Neural cell (in vitro differentiated cells): ENCODE data around the gene CCDC47. TPM values are rescaled to one million over a fixed set of nuclear protein-coding genes. Genes with fewer than 3 reads are reported as not detected.

ENCODE experiments used
- H2AFZ ChIP-seq: fragments of 200-600, 300-800 bp; sonication (generic), shearing (Covaris generic); 2 replicates; pipeline ENCODE4 v1.6.0; 2014; ENCODE audit warnings: low read depth, mild to moderate bottlenecking, antibody characterized with exemption, low read length, moderate library complexity
- H3F3A ChIP-seq: fragments of 200-600 bp; shearing (Covaris generic); 2 replicates; pipeline ENCODE4 v1.6.1; 2016; ENCODE audit warnings: mild to moderate bottlenecking, moderate library complexity, mixed read lengths, antibody characterized with exemption, low read length; ENCODE audit not compliant: insufficient read depth, poor library complexity, severe bottlenecking
- H3K27ac ChIP-seq: fragments of 200-600, 300-800 bp; sonication (generic), shearing (Covaris generic); 2 replicates; pipeline ENCODE4 v1.5.1; 2014; ENCODE audit warnings: mild to moderate bottlenecking, low read length, moderate library complexity
- H3K27me3 ChIP-seq: fragments of 300-800, 200-600 bp; sonication (generic), shearing (Covaris generic); 2 replicates; pipeline ENCODE4 v1.6.0; 2014; ENCODE audit warnings: mild to moderate bottlenecking, low read depth, low read length, moderate library complexity; ENCODE audit not compliant: insufficient read depth
- H3K36me3 ChIP-seq: fragments of 300-800, 200-600 bp; sonication (generic), shearing (Covaris generic); 2 replicates; pipeline ENCODE4 v1.5.1; 2014; ENCODE audit warnings: mild to moderate bottlenecking, antibody characterized with exemption, low read length, moderate library complexity; ENCODE audit not compliant: insufficient read depth
- H3K4me2 ChIP-seq: fragments of 300-800, 200-600 bp; sonication (generic), shearing (Covaris generic); 2 replicates; pipeline ENCODE4 v1.6.0; 2014; ENCODE audit warnings: mild to moderate bottlenecking, low read length
- H3K4me3 ChIP-seq: fragments of 300-800, 200-600 bp; sonication (generic), shearing (Covaris generic); 2 replicates; pipeline ENCODE4 v1.5.1; 2014; ENCODE audit warnings: mild to moderate bottlenecking, low read length, moderate library complexity
- H3K79me2 ChIP-seq: fragments of 200-600 bp; shearing (Covaris generic); replicated peaks from 2 replicates; pipeline ENCODE4 v1.6.0; 2014; ENCODE audit warnings: mild to moderate bottlenecking, low read length, moderate library complexity; ENCODE audit not compliant: insufficient read depth
- H3K9ac ChIP-seq: fragments of 300-800, 200-600 bp; sonication (generic), shearing (Covaris generic); 2 replicates; pipeline ENCODE4 v1.6.1; 2016; ENCODE audit warnings: mild to moderate bottlenecking, low read length, mixed read lengths
- H3K9me2 ChIP-seq: fragments of 200-600 bp; shearing (Covaris generic); 2 replicates; pipeline ENCODE4 v1.6.1; 2016; ENCODE audit warnings: mild to moderate bottlenecking, low read length, mixed read lengths; ENCODE audit not compliant: insufficient read depth
- H3K9me3 ChIP-seq: fragments of 200-600, 300-800 bp; sonication (generic), shearing (Covaris generic); 2 replicates; pipeline ENCODE4 v1.6.1; 2016; ENCODE audit warnings: mild to moderate bottlenecking, mixed run types, low read length, moderate library complexity, mixed read lengths
- H4K20me1 ChIP-seq: fragments of 200-600 bp; shearing (Covaris generic); 2 replicates; pipeline ENCODE4 v1.6.1; 2016; ENCODE audit warnings: mild to moderate bottlenecking, mixed run types; ENCODE audit not compliant: insufficient read depth
- EP300 ChIP-seq: fragments of 450-650 bp; conservative IDR thresholded peaks from 2 replicates; pipeline ENCODE4 v1.6.1; 2014; ENCODE audit warnings: antibody characterized with exemption, mild to moderate bottlenecking, moderate library complexity; ENCODE audit not compliant: poor library complexity, severe bottlenecking
- EZH2 ChIP-seq: fragments of 200-600, 300-800 bp; shearing (Covaris generic), sonication (generic); IDR thresholded peaks from 2 replicates; pipeline ENCODE4 v1.6.1; 2014; ENCODE audit warnings: antibody characterized with exemption, low read length, borderline replicate concordance, mild to moderate bottlenecking; ENCODE audit not compliant: insufficient read depth, poor library complexity, severe bottlenecking
- MXI1 ChIP-seq: fragments of 450-650 bp; conservative IDR thresholded peaks from 2 replicates; pipeline ENCODE4 v1.6.1; 2014; ENCODE audit warnings: antibody characterized with exemption, mild to moderate bottlenecking; ENCODE audit not compliant: poor library complexity, severe bottlenecking
- POLR2AphosphoS5 ChIP-seq: IDR thresholded peaks from 2 replicates; pipeline ENCODE4 v1.6.1; 2012
- RAD21 ChIP-seq: fragments of 450-650 bp; conservative IDR thresholded peaks from 2 replicates; pipeline ENCODE4 v1.6.1; 2014; ENCODE audit warnings: antibody characterized with exemption, mild to moderate bottlenecking, moderate library complexity
- REST ChIP-seq: IDR thresholded peaks from 2 replicates; pipeline ENCODE4 v1.6.1; 2012; ENCODE audit warnings: borderline replicate concordance
- SMC3 ChIP-seq: fragments of 450-650 bp; conservative IDR thresholded peaks from 2 replicates; pipeline ENCODE4 v1.6.1; 2014; ENCODE audit warnings: antibody characterized with exemption, mild to moderate bottlenecking, moderate library complexity; ENCODE audit not compliant: poor library complexity
- TAF1 ChIP-seq: IDR thresholded peaks from 2 replicates; pipeline ENCODE4 v1.6.1; 2012; ENCODE audit warnings: low read depth
- polyA plus RNA-seq: library from polyadenylated mRNA; depleted of rRNA; stranded (reverse); fragments of >200 nt; gene quantifications from 2 replicates; pipeline ENCODE4 v1.2.3, GENCODE V29; 2014
- TF ChIP-seq, protein P1 (sequence below): fragments of 450-650 bp; IDR thresholded peaks from 2 replicates; pipeline ENCODE4 v1.5.1; 2014; ENCODE audit warnings: antibody characterized with exemption, mild to moderate bottlenecking, moderate library complexity; ENCODE audit not compliant: poor library complexity, severe bottlenecking

Gene CCDC47
- polyA plus RNA-seq, 1 donor from 2014 or later: 49.3 TPM

- Histone ChIP-seq H4K20me1 (no peaks in the 10 kb centered on the region), H3K27me3 (no peaks in the 10 kb centered on the region), H3F3A (no peaks in the 10 kb centered on the region), H2AFZ (peak within 1 kb of the TSS; percentile 45), H3K4me3 (peak within 1 kb of the TSS; percentile 76), H3K9ac (peak within 1 kb of the TSS; percentile 86), H3K9me3 (no peaks in the 10 kb centered on the region), H3K9me2 (no peaks in the 10 kb centered on the region), H3K79me2 (peaks cover 6% of the 10 kb centered on the region), H3K4me2 (peak within 1 kb of the TSS; percentile 84), H3K36me3 (no peaks in the 10 kb centered on the region), H3K27ac (peak within 1 kb of the TSS; percentile 67)
- TF ChIP-seq POLR2AphosphoS5 (peak; percentile 80), RAD21 (no peak), TAF1 (no peak), MXI1 (peak; percentile 20), REST (peak; percentile 13), EP300 (no peak)
- TF ChIP-seq, protein P1, sequence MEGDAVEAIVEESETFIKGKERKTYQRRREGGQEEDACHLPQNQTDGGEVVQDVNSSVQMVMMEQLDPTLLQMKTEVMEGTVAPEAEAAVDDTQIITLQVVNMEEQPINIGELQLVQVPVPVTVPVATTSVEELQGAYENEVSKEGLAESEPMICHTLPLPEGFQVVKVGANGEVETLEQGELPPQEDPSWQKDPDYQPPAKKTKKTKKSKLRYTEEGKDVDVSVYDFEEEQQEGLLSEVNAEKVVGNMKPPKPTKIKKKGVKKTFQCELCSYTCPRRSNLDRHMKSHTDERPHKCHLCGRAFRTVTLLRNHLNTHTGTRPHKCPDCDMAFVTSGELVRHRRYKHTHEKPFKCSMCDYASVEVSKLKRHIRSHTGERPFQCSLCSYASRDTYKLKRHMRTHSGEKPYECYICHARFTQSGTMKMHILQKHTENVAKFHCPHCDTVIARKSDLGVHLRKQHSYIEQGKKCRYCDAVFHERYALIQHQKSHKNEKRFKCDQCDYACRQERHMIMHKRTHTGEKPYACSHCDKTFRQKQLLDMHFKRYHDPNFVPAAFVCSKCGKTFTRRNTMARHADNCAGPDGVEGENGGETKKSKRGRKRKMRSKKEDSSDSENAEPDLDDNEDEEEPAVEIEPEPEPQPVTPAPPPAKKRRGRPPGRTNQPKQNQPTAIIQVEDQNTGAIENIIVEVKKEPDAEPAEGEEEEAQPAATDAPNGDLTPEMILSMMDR: no peak
Observed at GRCh38 chr17:63699638-63700527, 73.5 kb downstream of the CCDC47 start, which contains the start of gene LIMD2. LIMD2 (minus strand) TSS chr17:63700125; CDS start chr17:63699298, 827 bp downstream.

GRCh38 chr17:63698886-63699637, 74.3 kb downstream of the CCDC47 start:
- Histone ChIP-seq H2AFZ (no peak overlapping the region), H3K9me3 (no peaks in the 10 kb centered on the region), H3K4me2 (peak overlapping the region; percentile 84), H4K20me1 (no peaks in the 10 kb centered on the region), H3K4me3 (peak overlapping the region; percentile 76), H3K9ac (peak overlapping the region; percentile 86), H3K27ac (peak overlapping the region; percentile 28), H3K9me2 (no peaks in the 10 kb centered on the region), H3K27me3 (no peaks in the 10 kb centered on the region), H3F3A (no peaks in the 10 kb centered on the region), H3K36me3 (no peaks in the 10 kb centered on the region), H3K79me2 (peaks cover 6% of the 10 kb centered on the region)
- TF ChIP-seq POLR2AphosphoS5 (no peak), SMC3 (no peak), RAD21 (no peak), MXI1 (no peak), TAF1 (no peak), EP300 (no peak), EZH2 (no peak)
